Stimulated activated naive CD8-positive, alpha-beta T cell treated with anti-CD3 and anti-CD28 coated beads, Interleukin-15, Interleukin-2, amounts not matched to agents 100 U/mL and 50 U/mL, for 24 hours (primary cell): Measurements from ENCODE around the gene LRP5.
"Not testable (repeated sequence)": the region's sequence is repeated elsewhere in the genome, so short reads cannot be mapped to it uniquely, and the experiment has no call there.

Experiments
- ATAC-seq: fragments of 150-1000 bp; cut with Tn5 transposase; one replicate; pipeline ENCODE4 v1.10.0; 2021
- DNase-seq: peaks from one replicate; pipeline ENCODE4 v3.0.0; 2021

The LRP5 gene

DNA sequence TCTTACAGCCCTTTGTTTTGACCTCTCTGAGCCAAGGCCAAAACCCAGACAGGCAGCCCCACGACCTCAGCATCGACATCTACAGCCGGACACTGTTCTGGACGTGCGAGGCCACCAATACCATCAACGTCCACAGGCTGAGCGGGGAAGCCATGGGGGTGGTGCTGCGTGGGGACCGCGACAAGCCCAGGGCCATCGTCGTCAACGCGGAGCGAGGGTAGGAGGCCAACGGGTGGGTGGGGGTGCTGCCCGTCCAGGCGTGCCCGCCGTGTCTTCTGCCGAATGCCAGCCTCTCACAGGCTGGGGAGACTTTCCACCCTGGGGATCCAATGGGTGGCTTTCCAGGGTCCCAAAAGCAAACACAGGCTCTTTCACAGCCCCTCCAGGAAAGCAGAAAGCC, 111.1 kb downstream of the LRP5 start:
- no peak for DNase-seq
- ATAC-seq, result no peak

GRCh38 chr11:68424101-68424632, 111.8 kb downstream of the LRP5 start:
- DNase-seq (no peak), ATAC-seq (no peak)

- DNase-seq (no peak), ATAC-seq (no peak)
Measured at GRCh38 chr11:68424981-68425865, 112.8 kb downstream of the LRP5 start.

GRCh38 chr11:68425866-68426380, 113.5 kb downstream of the LRP5 start:
- DNase-seq (no peak), ATAC-seq (no peak)

GRCh38 chr11:68429661-68430060, 117.3 kb downstream of the LRP5 start:
- no peak for DNase-seq
- no peak for ATAC-seq

- ATAC-seq (no peak), DNase-seq (no peak)
Measured at GRCh38 chr11:68430384-68430783, 118.0 kb downstream of the LRP5 start.

- no peak for ATAC-seq
- no peak for DNase-seq
Measured at GRCh38 chr11:68430801-68431200, 118.4 kb downstream of the LRP5 start.

GRCh38 chr11:68431984-68432645, 119.7 kb downstream of the LRP5 start:
- ATAC-seq (no peak), DNase-seq (no peak)

DNA sequence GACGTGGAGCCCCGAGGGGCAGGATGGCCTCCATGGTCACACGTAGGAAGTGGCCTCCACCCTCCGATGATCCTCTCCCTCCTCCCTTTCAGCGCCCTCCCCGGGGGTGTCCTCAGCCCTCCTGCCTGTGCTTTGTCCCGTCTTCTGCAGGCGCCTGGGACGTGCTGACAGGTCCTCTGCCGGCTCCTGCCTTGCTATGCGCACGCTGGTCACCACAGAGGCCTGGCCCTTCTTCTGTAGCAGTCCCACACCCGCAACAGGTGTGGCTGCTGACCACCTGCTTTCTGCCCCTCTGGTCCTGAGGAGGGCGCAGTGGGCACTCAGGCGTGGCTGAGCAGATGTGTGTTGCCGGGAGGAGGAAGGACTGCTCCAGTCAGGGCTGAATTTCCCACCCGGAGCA, 120.5 kb downstream of the LRP5 start:
- ATAC-seq (no peak), DNase-seq (no peak)

- DNase-seq (no peak), ATAC-seq (no peak)
Measured at GRCh38 chr11:68433541-68433940, 121.2 kb downstream of the LRP5 start.

DNA sequence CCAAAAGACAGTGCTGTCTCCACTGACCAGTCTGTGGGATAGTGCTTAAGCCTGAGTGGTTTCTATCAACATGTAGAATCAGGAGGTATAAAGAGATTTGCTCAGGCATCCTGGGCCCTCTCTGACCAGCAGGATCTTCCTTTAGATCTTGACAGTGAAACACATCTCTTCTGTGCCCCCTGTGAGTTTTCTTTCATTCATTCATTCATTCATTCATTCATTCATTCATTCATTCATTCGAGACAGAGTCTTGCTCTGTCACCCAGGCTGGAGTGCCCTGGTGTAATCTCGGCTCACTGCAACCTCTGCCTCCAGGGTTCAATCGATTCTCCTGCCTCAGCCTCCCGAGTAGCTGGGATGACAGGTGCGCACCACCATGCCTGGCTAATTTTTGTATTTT, 121.8 kb downstream of the LRP5 start:
- DNase-seq, ATAC-seq: not testable (repeated sequence)

DNA sequence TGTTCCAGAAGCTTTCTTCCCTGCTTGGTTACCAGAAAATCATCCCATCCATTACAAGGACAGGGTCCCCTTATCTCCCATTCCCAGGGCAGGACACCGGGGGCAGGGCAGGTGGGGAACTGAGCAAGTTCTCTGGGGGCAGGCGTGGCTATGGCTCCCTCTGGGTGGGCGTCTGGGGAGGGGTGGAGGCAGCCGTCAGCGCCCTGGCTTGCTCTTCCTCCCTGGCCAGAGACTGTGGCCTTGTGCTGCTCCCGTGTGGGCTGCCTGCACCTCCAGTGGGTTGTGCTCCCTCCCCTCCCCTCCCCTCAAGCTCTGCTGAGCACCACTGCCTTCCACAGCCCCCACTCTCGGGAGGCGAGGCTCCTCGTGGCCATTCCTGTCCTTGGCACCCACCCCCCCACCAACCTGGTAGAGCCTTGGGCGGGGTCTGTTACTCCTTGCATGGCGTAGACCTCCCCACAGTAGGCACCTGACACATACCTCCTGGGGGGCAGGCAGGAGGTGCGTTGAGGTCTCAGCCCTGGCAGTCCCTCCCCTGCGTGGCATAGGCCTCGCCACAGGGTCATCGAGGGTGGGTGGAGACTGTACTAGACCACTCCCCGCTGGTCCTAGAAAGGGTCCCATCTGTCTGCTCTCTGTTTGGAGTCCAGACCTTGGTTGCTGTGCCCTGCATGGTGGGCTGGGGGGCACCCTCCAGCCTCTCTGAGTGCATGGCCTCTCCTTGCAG, 123.9 kb downstream of the LRP5 start:
- no peak for DNase-seq
- no peak for ATAC-seq

- no peak for DNase-seq
Measured at GRCh38 chr11:68436985-68437926, 124.9 kb downstream of the LRP5 start.

GRCh38 chr11:68437927-68438657, 125.7 kb downstream of the LRP5 start:
- ATAC-seq, result no peak
- DNase-seq, result no peak

More at GRCh38 chr11:68436985-68437926, 124.9 kb downstream of the LRP5 start:
- no peak for ATAC-seq

- ATAC-seq, result no peak
Measured at GRCh38 chr11:68438658-68439259, 126.4 kb downstream of the LRP5 start.

GRCh38 chr11:68439355-68440065, 127.1 kb downstream of the LRP5 start:
- ATAC-seq (no peak), DNase-seq (no peak)

More at GRCh38 chr11:68438658-68439259, 126.4 kb downstream of the LRP5 start:
- no peak for DNase-seq

- ATAC-seq (no peak), DNase-seq (no peak)
Measured at GRCh38 chr11:68440224-68440623, 127.8 kb downstream of the LRP5 start.

GRCh38 chr11:68441466-68442230, 129.3 kb downstream of the LRP5 start:
- DNase-seq, result no peak
- no peak for ATAC-seq

- no peak for ATAC-seq
- no peak for DNase-seq
Measured at GRCh38 chr11:68442433-68442832, 130.0 kb downstream of the LRP5 start.
